DMS114 treated with DMSO at 0.1 percent for 48 hours (cell line): ENCODE results near the gene SGMS1.

Source experiments
- DNase-seq: peaks from one replicate; lab custom pipeline; 2025; ENCODE audit not compliant: unreplicated experiment; lab: John Stamatoyannopoulos, UW

SGMS1 gene

GRCh38 chr10:50349554-50349953 lies 274.2 kb downstream of the SGMS1 start:
- DNase-seq: no peak

- DNase-seq: no peak
Measured at GRCh38 chr10:50347394-50347802, 276.4 kb downstream of the SGMS1 start.

DNA sequence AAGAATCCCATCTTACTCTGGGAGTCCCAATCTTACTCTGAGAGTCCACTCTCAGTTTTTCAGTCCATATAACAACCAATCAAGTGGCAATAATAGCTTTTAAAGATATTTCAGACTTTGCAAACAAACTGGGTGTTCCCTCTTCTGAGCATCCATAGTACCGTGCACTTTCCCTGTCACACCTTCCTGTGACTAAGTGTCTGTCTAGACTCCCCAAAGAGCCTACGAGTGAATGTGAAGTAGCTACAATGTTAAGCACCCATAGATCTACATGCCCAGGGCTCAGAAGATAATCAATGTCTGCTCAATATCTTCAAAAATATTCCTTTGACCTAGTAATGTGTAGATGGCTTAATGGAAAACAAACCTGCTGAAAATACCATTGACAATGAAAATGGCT lies 276.8 kb downstream of the SGMS1 start:
- DNase-seq: no peak

DNA sequence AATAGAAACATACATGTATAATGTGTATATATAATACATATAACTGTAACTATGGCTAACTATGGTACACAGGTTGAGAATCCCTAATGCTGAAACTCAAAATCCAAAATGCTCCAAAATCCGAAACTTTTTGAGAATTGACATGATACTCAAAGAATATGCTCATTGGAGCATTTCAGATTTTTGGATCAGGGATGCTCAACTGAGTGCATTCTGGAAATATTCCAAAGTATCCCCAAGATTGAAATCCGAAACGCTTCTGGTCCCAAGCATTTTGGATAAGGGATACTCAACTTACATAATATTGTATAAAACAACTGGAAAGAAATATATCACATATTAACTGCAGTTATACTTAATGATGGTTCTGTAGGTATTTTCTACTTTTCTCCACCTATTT lies 278.2 kb downstream of the SGMS1 start:
- DNase-seq: no peak

GRCh38 chr10:50343702-50344331 lies 279.9 kb downstream of the SGMS1 start:
- no peak for DNase-seq

GRCh38 chr10:50341987-50342386 lies 281.8 kb downstream of the SGMS1 start:
- DNase-seq: no peak

DNA sequence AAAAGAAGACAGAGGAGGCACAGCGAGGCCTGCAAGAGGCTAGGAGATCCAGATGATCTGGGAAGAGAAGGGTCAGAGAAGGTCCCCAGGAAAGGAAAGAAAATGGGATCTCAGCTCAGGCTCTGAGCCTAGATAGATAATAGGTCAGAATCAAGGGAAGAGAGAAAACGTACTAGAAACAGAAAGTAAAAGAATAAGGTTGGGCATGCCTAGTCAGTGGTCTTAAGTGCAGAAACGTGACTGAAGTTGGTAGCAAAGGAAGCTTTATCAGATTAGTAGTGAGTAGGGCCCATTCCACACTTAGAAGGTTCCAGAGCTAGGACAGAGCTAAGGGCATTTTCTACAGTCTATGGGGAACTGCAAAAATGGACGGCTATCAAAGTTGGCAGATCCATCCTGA lies 287.6 kb downstream of the SGMS1 start:
- DNase-seq: no peak

- DNase-seq: no peak
Measured at GRCh38 chr10:50335397-50335796, 288.4 kb downstream of the SGMS1 start.

DNA sequence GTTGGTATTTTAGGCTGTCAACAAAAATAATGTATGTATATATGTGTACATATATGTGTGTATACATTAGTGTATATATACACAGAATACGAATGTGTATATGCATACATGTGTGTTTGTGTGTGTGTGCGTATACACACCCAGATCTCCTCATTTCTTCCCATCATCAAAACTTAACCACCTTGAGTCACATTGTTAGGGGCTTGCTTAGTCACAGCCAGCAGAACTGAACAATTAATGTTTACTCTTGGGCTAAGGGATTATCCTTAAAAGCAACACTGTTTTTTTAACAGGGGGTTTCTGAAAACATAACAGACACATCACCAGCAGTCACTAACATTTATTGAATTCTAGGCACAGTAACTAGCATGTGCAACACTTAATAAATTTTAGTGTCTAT lies 289.5 kb downstream of the SGMS1 start:
- no peak for DNase-seq

DNA sequence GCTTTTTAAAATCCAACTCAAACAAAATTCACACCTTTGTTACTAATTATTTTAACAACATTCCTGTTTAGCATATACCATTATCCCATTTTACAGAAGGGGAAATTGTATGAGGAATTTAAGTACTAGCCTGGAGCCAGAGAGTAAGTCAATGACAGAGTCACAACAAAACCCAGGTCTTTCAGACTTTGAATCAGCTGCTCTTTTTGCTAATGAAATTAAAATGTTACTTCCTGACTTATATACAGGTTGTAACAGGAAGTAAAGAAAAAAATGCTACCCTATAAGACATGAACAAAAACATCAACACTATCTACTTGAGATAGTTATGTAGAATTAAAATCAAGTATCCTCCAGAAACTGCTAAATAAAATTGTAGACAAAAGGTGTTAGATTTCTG lies 289.9 kb downstream of the SGMS1 start:
- DNase-seq: no peak

GRCh38 chr10:50332108-50332842 lies 291.5 kb downstream of the SGMS1 start:
- DNase-seq: no peak

- no peak for DNase-seq
Measured at GRCh38 chr10:50331486-50331885, 292.3 kb downstream of the SGMS1 start.

DNA sequence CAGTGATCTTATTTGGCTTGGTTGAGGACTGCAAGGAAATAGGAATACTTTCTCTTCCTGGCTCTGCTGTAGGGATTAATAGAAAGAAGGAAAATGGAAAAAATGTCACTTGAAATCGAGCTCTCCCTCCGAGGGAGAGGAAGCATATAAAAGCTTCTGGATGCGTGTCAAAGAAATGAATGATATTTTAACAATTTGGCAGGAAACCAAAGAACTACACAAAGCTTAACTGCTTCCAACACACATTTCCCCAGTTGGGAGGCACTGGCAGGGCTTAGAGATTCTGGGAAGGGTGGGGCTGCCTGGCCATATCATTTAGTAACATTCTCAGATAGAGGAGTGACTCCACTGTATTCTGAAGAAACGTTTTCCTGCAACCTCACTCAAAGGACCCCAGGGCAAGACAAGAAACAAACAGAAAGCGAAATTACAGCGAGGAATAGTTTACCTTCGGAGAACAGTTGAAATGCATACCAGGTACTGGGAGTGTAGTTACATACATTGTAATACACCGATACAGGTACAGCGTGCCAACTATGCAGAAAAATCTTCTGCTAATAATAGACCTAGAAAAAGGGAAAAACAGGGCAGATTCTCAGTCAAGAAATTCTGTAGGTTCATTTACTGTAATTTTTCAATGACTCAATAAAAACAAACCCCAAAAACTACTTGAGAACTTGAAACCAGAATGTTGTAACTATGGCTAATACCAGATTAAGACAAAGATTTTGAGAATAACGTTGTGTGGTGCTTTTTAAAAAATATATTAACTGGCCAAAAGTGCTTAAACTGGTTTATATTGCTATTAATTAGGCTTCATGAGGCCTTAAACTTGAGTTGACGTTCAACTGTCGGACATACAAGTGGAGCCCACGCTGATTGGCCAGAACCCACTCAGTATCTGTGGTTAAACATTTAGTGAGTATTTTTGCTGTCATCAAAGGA lies 296.7 kb downstream of the SGMS1 start:
- no peak for DNase-seq

DNA sequence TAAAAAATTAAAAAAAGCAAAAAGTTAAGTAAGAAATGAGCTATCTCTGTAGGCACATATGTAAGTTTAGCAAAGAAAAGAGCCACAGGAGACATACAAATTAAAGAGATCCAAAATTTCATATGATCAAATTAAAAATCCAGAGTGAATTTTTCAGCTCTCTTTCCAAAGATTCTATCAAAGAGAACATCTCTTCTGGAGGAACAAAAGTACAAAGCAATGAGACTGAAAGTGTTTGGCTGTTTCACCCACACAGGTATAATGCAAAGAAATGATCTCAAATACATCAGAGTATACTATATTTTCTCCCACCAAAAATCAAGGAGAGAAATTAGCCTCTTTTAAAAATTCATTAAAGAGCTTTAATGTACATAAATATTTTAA lies 297.6 kb downstream of the SGMS1 start:
- DNase-seq: no peak

DNA sequence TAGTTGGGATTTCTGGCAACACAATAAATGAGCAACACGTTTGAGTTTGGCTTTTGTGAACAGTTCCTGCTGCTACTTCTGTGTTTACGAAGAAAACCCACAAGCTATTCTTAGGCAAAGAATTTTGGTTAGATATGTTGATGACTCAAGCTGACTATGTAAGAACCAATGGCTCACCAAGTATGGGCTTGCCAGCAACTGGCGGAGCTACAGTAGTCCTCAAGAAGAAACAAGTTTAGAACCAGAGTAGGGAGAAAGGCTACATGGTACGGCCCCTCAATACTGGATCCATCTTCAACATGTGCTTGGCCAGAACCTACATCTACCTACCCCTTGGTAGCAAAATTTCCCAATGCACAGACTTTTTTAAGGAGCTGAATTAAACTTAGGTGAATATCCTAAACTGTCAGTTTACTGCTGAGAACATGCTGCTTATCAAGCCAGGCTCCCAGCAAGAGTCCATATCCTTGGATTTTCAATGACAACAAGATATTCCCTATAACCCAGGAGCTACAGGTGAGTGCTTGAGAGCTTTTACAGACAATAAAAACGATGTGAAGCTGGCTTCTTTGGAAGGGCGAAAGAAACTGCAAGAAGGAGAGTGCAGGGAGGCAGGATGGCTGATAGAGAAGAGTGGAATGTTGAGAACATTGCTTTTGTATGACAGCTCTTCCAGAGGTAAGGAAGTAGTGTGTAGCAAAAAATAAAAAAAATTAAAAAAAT lies 298.1 kb downstream of the SGMS1 start:
- DNase-seq: no peak

GRCh38 chr10:50324680-50325393 lies 298.9 kb downstream of the SGMS1 start:
- no peak for DNase-seq

GRCh38 chr10:50324046-50324445 lies 299.7 kb downstream of the SGMS1 start:
- no peak for DNase-seq

- no peak for DNase-seq
Measured at GRCh38 chr10:50322077-50322476, 301.7 kb downstream of the SGMS1 start.

DNA sequence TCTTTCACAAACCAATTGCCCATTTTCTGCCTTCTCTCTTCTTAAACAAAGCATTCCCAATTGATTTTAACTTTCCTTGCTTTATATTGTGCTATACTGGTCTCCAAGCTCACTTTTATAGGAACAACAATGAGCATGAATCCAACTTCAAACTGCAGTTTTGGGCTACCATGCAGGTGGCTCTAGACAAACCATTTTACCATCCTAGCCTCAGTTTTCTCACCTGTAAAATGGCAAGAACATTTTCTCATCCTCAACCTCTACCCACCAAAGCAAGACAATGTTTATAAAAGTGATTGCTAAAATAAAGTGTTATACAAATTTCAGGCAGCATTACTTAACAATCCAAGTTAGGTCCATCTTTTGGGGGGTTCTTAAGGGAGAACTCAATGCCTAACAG lies 305.6 kb downstream of the SGMS1 start:
- no peak for DNase-seq
